Middle frontal gyrus (tissue), 1 donor: ENCODE measurements around the gene SLC4A5.
"Not testable (repeated sequence)": the region's sequence is repeated elsewhere in the genome, so short reads cannot be mapped to it uniquely, and the experiment has no call there.

Experiments used
- DNase-seq: peaks from one replicate; pipeline ENCODE4 v3.0.0-alpha.2; 2015; ENCODE audit warnings: low spot score; ENCODE audit errors: extremely low spot score

Gene SLC4A5

GRCh38 chr2:74232426-74232825 is 110.8 kb downstream of the SLC4A5 start:
- DNase-seq = no peak

GRCh38 chr2:74229865-74230264 is 113.4 kb downstream of the SLC4A5 start:
- DNase-seq = not testable (repeated sequence)

- DNase-seq = no peak
These were observed 114.4 kb downstream of the SLC4A5 start for GRCh38 chr2:74228772-74229171.

- DNase-seq = no peak
These were observed 115.6 kb downstream of the SLC4A5 start for GRCh38 chr2:74227646-74228045.

- DNase-seq = no peak
These were observed 116.5 kb downstream of the SLC4A5 start for GRCh38 chr2:74226648-74227213.

GRCh38 chr2:74225698-74226459 is 117.3 kb downstream of the SLC4A5 start:
- DNase-seq = no peak

GRCh38 chr2:74223941-74224770 is 119.1 kb downstream of the SLC4A5 start:
- DNase-seq = no peak

- no peak for DNase-seq
These were observed 120.9 kb downstream of the SLC4A5 start for GRCh38 chr2:74222300-74222650.

- no peak for DNase-seq
These were observed 121.5 kb downstream of the SLC4A5 start for GRCh38 chr2:74221604-74222299.

- DNase-seq = no peak
These were observed 122.1 kb downstream of the SLC4A5 start for GRCh38 chr2:74221091-74221490.

GRCh38 chr2:74219846-74220486 is 123.2 kb downstream of the SLC4A5 start:
- DNase-seq = no peak

- no peak for DNase-seq
These were observed 126.6 kb downstream of the SLC4A5 start for GRCh38 chr2:74216642-74217041.

GRCh38 chr2:74215771-74216170 is 127.4 kb downstream of the SLC4A5 start:
- not testable (repeated sequence) for DNase-seq

GRCh38 chr2:74212702-74213410 is 130.4 kb downstream of the SLC4A5 start:
- no peak for DNase-seq

- no peak for DNase-seq
These were observed 137.0 kb downstream of the SLC4A5 start for GRCh38 chr2:74206180-74206688.

GRCh38 chr2:74205596-74205995 is 137.6 kb downstream of the SLC4A5 start:
- no peak for DNase-seq

GRCh38 chr2:74205113-74205512 is 138.1 kb downstream of the SLC4A5 start:
- DNase-seq = no peak

- DNase-seq = no peak
These were observed 138.8 kb downstream of the SLC4A5 start for GRCh38 chr2:74204436-74204835.

GRCh38 chr2:74201596-74201995 is 141.6 kb downstream of the SLC4A5 start:
- no peak for DNase-seq

- DNase-seq = no peak
These were observed 142.0 kb downstream of the SLC4A5 start for GRCh38 chr2:74201196-74201595.
